GM19468 (cell line): ENCODE measurements around the gene CARD16.

Source experiments
- ATAC-seq: cut with Tn5 transposase; IDR thresholded peaks from one replicate; pipeline ENCODE4 v1.9.1; 2021; ENCODE audit warnings: mild to moderate bottlenecking, moderate library complexity, moderate number of reproducible peaks; ENCODE audit not compliant: unreplicated experiment; ENCODE audit errors: extremely low read depth

CARD16 gene

DNA sequence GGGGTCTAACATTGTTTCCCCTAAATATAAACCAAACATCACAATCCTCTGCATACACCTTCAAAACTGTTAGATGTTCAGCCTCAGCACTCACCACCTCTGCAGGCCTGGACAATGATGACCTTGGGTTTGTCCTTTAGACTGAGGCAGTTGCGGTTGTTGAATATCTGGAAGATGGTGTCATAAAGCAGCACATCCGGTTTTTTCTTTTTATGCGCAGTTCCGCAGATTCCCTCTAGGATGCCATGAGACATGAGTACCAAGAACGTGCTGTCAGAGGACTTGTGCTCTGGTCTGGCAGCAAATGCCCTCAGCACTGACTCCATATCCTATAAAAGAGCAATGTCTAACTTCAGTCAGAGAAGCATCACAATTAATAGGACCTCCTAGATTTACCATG, 45.0 kb downstream of the CARD16 start:
- ATAC-seq: no peak

DNA sequence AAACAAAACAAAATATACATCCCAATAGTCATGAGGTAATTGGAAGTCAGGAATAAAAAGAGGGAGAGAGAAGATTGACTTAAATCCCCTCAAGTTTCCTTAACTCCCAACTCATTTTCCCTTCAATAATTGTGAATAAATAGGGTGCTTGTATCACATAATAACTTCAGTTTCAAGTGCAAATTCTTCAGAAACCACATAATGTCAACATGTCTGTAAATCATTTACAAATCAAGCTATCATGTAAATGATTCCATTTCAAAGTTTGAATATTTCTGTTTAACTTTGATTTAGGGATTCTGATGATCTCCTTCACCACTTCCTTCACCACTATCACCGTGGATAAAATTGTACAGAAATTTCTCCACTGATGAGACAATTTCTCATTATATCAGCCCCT, 45.4 kb downstream of the CARD16 start:
- ATAC-seq: no peak

DNA sequence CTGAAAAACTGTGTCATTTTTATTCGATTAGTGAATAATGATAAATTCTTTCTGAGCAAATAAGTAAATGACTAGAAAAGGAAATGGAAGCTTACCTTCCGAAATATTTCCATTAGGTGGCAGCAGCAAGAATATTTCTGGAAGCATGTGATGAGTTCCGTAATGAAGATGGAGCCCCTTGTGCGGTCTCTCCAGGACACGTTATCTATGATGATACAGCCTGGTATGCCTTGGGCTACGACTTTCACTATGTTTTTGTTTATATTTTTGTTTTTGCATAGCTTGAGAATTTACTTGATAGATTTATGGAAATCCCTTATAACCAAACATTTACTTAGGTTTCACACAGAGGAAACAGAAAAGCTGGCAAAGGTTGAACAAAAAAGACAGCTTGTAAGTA, 47.8 kb downstream of the CARD16 start:
- no peak for ATAC-seq

DNA sequence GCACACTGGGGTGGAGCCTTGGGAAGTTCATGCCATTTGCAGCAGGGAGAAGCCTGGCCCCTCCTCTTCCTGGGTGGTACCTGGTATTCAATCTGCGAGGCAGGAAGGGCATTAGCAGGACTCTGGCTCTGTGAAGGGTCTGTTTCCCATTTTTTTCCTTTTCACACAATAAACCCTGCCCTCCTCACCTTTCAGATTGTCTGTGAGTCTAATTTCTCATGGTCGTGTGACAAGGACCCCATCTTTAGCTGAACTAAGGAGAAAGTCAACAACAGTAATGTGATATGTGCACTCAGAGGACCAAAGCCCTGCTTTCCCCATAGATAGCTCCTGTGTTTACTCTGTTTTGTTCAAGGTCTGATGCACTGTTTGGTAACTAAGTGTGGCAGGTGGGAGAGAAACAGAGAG, 50.1 kb downstream of the CARD16 start:
- ATAC-seq: no peak

DNA sequence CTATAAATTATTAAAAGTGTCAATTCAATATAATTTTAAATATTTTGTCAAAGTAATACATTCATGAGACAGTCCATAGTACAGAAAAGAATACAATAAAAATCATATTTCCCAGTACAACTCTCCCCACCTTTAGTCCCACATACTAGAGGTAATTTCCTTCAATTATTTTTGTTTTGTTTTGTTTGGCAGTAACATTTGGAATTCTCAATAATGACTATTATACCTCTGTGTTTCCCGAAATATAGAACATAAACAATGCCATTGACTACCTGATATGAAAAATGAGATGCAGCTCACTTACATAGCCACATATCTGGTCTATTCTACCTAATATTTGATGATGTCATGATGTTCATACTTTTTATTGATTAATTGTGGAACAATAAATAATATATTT, 52.4 kb downstream of the CARD16 start:
- no peak for ATAC-seq

DNA sequence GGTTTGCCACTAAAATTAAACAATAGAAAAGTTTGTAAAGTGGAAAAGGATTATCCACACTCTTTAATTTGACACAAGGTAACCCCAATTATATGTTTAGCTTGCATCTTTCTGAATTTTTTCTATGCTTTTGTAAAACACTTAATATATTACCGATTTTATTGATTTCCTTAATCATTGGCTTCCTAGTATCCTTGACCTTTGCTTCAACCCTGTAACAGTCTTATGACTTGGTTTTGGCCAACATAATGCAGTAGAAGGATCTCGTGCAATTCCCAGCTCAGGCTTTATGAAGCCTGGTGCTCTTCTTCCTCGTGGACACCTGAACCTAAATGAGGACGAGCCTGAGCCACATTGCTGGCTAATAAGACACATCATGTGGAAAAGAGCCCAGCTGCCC, 53.1 kb downstream of the CARD16 start:
- ATAC-seq: no peak
